Thyroid gland (tissue), 4 donors: ENCODE measurements around the gene PPP1R8. TPM values are rescaled to one million over a fixed set of nuclear protein-coding genes. Genes with fewer than 3 reads are reported as not detected.

Experiments
- DNase-seq, 2 donors: peaks; one replicate each; pipeline ENCODE4 v3.0.0-alpha.2; 2019
- H3K27ac ChIP-seq, 3 donors: fragments of 200-600 bp; sonication (generic); 1 replicate in 2 of 3; 2 replicates in 1 of 3; pipeline ENCODE4 v1.5.1; 2016 to 2019; ENCODE audit warnings: mild to moderate bottlenecking in 1 of 3, moderate library complexity in 1 of 3
- H3K27me3 ChIP-seq: fragments of 200-600 bp; sonication (generic); one replicate; pipeline ENCODE4 v1.5.1; 2019
- H3K36me3 ChIP-seq, 2 donors: fragments of 200-600 bp; sonication (generic); one replicate each; pipeline ENCODE4 v1.5.1; 2016 to 2019
- H3K4me1 ChIP-seq, 2 donors: fragments of 200-600 bp; sonication (generic); one replicate each; pipeline ENCODE4 v1.5.1; 2017 to 2019
- H3K4me3 ChIP-seq, 3 donors: fragments of 200-600 bp; sonication (generic); replicated peaks in 1 of 3; 1 replicate in 2 of 3; 2 replicates in 1 of 3; pipeline ENCODE4 v1.5.1; 2016; ENCODE audit warnings: mild to moderate bottlenecking in 1 of 3
- H3K9me3 ChIP-seq: fragments of 200-600 bp; sonication (generic); one replicate; pipeline ENCODE4 v1.5.1; 2017
- POLR2A ChIP-seq, 2 donors: fragments of 450-650 bp; IDR thresholded peaks; one replicate each; pipeline ENCODE4 v1.6.1; 2017; ENCODE audit warnings: antibody characterized with exemption in 2 of 2, mild to moderate bottlenecking in 2 of 2, moderate library complexity in 1 of 2
- WGBS, 2 donors: methylation state at CpG; one replicate each; pipeline ENCODE4 v1.1.5; 2017; 5-methylcytosine and 5-hydroxymethylcytosine counted together
- intact Hi-C: fragments of 100-400 bp; cut with DNase I; formaldehyde crosslinking; loops from one replicate; pipeline ENCODE4 v1.15.1; 2023
- total RNA-seq, 4 donors: library from RNA; depleted of rRNA; stranded (reverse); fragments of >200 nt; gene quantifications; one replicate each; pipeline ENCODE4 v1.2.3, GENCODE V29; 2016
- TF ChIP-seq, protein P1 (sequence below), 6 experiments: fragments of 200-600 bp in 3 of 6; fragments of 450-650 bp in 3 of 6; sonication (generic) in 3 of 6; IDR thresholded peaks; one replicate each; pipeline ENCODE4 v1.5.1; 2016 to 2019; ENCODE audit warnings: antibody characterized with exemption in 6 of 6, mild to moderate bottlenecking in 2 of 6, inconsistent platforms in 1 of 6, moderate library complexity in 1 of 6

Gene PPP1R8
- total RNA-seq, 4 donors from 2014 or later = 29.2 to 34.8 (median 33.1) TPM

DNA sequence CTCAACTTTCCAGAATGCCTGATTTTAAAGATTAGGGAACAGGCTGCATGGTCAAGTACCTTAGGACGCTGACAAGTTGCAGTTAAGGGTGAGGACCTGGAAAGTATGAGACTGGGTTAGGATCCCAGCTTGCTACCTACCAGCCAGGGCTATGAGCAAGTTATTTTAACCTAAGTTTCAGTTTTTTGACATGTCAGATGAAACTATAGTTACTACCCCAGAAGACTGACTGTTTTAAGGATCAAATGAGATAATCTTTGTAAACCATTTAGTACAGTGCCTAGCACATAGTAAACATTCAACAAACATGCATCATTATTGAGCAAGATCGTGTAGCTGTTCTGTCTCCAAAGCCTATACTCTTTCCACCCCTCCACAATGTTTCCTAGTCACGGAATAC is 56.2 kb downstream of the PPP1R8 start:
- Histone ChIP-seq H3K27ac (no peak overlapping the region), H3K4me1 (peaks cover 0 to 19% of the 10 kb centered on the region in 2 donors), H3K36me3 (peaks cover 4 to 5% of the 10 kb centered on the region in 2 donors), H3K4me3 (no peak overlapping the region), H3K27me3 (no peaks in the 10 kb centered on the region), H3K9me3 (no peaks in the 10 kb centered on the region)
- no peak for TF ChIP-seq POLR2A (IDR thresholded peaks at IDR 0.05)
- TF ChIP-seq, protein P1, sequence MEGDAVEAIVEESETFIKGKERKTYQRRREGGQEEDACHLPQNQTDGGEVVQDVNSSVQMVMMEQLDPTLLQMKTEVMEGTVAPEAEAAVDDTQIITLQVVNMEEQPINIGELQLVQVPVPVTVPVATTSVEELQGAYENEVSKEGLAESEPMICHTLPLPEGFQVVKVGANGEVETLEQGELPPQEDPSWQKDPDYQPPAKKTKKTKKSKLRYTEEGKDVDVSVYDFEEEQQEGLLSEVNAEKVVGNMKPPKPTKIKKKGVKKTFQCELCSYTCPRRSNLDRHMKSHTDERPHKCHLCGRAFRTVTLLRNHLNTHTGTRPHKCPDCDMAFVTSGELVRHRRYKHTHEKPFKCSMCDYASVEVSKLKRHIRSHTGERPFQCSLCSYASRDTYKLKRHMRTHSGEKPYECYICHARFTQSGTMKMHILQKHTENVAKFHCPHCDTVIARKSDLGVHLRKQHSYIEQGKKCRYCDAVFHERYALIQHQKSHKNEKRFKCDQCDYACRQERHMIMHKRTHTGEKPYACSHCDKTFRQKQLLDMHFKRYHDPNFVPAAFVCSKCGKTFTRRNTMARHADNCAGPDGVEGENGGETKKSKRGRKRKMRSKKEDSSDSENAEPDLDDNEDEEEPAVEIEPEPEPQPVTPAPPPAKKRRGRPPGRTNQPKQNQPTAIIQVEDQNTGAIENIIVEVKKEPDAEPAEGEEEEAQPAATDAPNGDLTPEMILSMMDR (IDR thresholded peaks at IDR 0.05) = no peak
- no peak for DNase-seq
- WGBS, 2 donors = 84 to 85% methylated on average over 3 of the region's 3 CpGs
- intact Hi-C loops = no loop called here

DNA sequence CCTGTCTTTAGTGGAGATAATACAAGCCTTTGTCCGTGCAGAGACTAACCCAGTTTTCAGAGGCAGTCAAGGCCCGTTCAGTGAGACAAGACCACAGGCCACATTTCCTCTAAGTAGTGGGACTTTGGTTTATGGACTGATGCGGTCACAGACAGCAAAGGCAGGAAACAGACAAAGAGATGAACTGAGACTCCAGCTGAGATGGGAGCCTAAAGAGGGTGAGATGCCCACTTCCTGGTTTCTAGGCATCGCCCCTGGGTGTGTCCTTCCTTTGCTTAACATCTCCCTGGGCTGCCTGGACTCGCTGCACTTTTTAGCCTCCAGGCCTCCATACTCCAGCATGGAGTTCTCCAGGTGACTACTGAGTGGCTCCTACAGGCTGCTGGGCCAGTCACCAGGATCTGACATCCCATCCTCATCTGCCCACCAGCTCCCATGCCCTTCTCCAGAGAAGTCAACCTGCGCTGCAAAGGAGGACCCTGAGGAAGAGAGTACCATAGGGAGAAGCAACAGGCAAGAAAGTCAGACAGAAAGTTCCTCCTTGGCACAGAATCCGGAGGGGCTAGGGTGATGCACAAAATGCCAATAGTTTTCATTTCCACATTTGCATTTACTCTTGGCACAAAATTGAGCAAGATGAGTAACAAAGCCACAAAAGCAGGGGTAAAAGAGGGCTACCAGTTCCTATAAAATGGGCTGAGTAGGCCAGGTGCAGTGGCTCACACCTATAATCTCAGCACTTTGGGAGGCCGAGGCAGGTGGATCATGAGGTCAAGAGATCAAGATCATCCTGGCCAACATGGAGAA is 56.8 kb downstream of the PPP1R8 start:
- Histone ChIP-seq H3K27ac (no peak overlapping the region), H3K9me3 (no peaks in the 10 kb centered on the region), H3K4me3 (no peak overlapping the region), H3K27me3 (no peaks in the 10 kb centered on the region), H3K36me3 (peaks cover 11 to 12% of the 10 kb centered on the region in 2 donors), H3K4me1 (peaks cover 0 to 19% of the 10 kb centered on the region in 2 donors)
- no peak for DNase-seq
- WGBS, 2 donors = 81 to 90% methylated on average over 8 of the region's 8 CpGs
- intact Hi-C loops = no loop called here
- no peak for TF ChIP-seq POLR2A (IDR thresholded peaks at IDR 0.05)
- TF ChIP-seq, protein P1 (IDR thresholded peaks at IDR 0.05) = no peak

GRCh38 chr1:27889506-27889905 is 58.9 kb downstream of the PPP1R8 start:
- peaks cover 27 to 31% of the 10 kb centered on the region in 2 donors for H3K36me3 ChIP-seq
- H3K27me3 ChIP-seq = no peaks in the 10 kb centered on the region
- H3K9me3 ChIP-seq = no peaks in the 10 kb centered on the region
- intact Hi-C loops = no loop called here
- H3K4me3 ChIP-seq = no peak overlapping the region
- no peak for DNase-seq
- TF ChIP-seq POLR2A (IDR thresholded peaks at IDR 0.05) = no peak
- TF ChIP-seq, protein P1 (IDR thresholded peaks at IDR 0.05) = no peak
- WGBS, 2 donors = 90 to 96% methylated on average over 3 of the region's 3 CpGs
- peaks cover 0 to 5% of the 10 kb centered on the region in 2 donors for H3K4me1 ChIP-seq
- no peak overlapping the region for H3K27ac ChIP-seq

DNA sequence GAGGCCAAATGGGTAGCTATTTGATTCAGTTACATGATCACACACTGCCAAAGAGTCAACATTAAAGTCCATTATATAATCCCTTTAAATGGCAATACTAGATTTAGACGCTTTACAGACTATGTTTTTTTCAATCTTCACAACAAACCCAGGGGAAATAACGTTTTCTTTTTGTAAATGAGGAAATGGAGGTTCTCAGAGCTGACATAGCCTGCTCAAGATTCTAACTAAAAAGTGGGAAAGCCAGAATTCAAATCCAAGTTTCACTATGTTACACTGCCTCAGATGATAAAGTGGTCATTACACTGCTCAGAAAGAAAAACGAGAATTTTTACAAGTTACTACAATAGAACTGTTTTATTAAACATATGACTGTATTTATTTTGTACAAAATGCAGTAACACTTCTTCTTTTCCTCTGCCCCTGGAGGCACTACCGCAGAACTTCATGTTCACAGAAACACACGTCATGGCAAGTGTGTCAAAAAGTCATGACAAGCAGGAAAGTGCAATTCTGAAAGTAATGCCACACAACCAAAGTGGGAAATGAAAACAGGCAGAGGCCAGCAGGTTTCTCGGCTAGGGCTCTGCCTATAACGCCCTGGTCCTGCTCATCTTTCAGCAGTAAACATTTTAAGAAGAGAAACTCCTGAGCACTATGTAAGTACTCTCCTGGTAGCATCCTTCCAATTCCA is 60.8 kb downstream of the PPP1R8 start:
- peak overlapping the region in 2 of 3 donors; percentile 22 to 31 for H3K27ac ChIP-seq
- no peak overlapping the region for H3K4me3 ChIP-seq
- peaks cover 0 to 10% of the 10 kb centered on the region in 2 donors for H3K4me1 ChIP-seq
- TF ChIP-seq POLR2A (IDR thresholded peaks at IDR 0.05) = no peak
- TF ChIP-seq, protein P1 (IDR thresholded peaks at IDR 0.05) = no peak
- peaks cover 43 to 44% of the 10 kb centered on the region in 2 donors for H3K36me3 ChIP-seq
- no peaks in the 10 kb centered on the region for H3K9me3 ChIP-seq
- intact Hi-C loops = no loop called here
- DNase-seq = no peak
- WGBS, 2 donors = 82 to 87% methylated on average over 7 of the region's 7 CpGs
- H3K27me3 ChIP-seq = no peaks in the 10 kb centered on the region

DNA sequence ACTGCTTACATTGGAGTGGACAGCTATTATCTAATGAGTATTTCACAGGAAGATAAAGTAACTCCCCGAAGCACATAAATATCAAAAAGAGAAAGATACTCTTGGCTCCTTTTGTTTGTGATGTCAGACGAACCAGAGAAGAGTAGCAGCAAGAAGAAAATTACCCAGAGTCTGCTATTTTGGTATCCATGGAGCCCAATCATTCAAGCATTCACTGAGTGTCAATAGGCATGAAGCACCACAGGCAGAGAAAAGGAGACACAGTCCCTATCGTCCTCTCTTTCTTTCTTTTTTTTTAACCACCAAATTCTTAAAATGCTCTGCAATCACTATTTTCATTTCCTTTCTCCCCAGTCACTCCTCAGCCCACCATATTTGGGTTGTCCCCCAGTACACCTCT is 63.9 kb downstream of the PPP1R8 start:
- 45 to 47% methylated on average over 3 of the region's 3 CpGs for WGBS, 2 donors
- intact Hi-C loops = no loop called here
- Histone ChIP-seq H3K4me3 (no peak overlapping the region), H3K27ac (peak overlapping the region in 2 of 3 donors; percentile 36 to 41), H3K36me3 (peaks cover 48 to 57% of the 10 kb centered on the region in 2 donors), H3K27me3 (no peaks in the 10 kb centered on the region), H3K9me3 (no peaks in the 10 kb centered on the region), H3K4me1 (peaks cover 0 to 10% of the 10 kb centered on the region in 2 donors)
- DNase-seq = no peak
- TF ChIP-seq POLR2A (IDR thresholded peaks at IDR 0.05) = no peak
- TF ChIP-seq, protein P1 (IDR thresholded peaks at IDR 0.05) = no peak
